LNCaP clone FGC (cell line): Measurements from ENCODE around the gene FUBP3.

ENCODE experiments used
- DNase-seq: peaks from one replicate; pipeline ENCODE4 v3.0.0-alpha.2; 2011; ENCODE audit warnings: low read depth
- H3K4me3 ChIP-seq: 2 replicates; pipeline ENCODE4 v1.5.1; 2011; ENCODE audit warnings: mild to moderate bottlenecking, low read depth, low read length, control low read depth
- CTCF ChIP-seq: IDR thresholded peaks from 2 replicates; pipeline ENCODE4 v1.5.1; 2012; ENCODE audit warnings: mild to moderate bottlenecking; ENCODE audit not compliant: control insufficient read depth, insufficient read depth; ENCODE audit errors: extremely low read depth

Gene FUBP3

DNA sequence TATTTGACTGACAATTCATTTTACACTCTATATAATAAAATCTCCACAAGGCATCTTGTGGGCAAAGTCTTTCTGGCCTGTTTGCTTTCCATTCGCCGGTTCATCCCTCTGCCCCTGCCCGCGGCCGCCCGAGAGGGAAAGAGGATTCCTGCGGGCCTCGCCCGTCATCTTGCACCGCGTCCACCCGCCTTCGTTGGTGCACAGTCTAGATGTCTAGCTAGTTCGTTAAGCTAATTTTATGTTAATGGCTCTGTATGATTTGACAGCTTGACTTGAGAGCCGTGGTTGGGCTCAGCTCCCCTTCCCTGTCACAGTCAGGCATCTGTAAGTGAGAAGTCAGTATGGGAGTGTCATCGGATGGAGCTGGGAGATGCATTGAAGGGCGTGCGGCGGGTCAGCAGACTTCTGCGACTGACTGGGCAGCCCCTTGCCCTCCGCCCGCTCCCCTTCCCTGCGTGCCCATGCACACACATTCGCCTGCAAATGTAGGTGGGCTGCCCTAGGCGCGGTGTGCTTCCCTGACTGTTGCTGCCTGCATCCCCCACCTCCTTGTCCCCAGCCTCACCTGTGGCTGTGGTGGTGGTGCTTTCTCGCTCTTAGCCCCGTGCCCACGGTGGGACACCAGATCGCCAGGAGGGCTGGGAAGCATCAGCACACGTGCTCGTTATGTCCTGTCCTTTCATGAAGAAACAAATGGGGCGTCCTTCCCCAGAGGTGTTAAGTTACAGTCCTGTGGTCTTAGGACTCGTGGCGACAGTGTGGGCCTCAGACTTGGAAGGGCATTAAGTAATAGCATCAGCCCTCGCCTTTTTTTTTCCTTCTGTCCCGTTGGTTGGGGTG is 59.1 kb downstream of the FUBP3 start:
- no peak for DNase-seq
- H3K4me3 ChIP-seq, result no peak overlapping the region
- TF ChIP-seq CTCF, result no peak

GRCh38 chr9:130639124-130639765 is 59.9 kb downstream of the FUBP3 start:
- H3K4me3 ChIP-seq, result no peak overlapping the region
- no peak for TF ChIP-seq CTCF
- no peak for DNase-seq

- no peak for DNase-seq
- no peak overlapping the region for H3K4me3 ChIP-seq
- TF ChIP-seq CTCF, result no peak
Observed at GRCh38 chr9:130639866-130640555, 60.6 kb downstream of the FUBP3 start.

DNA sequence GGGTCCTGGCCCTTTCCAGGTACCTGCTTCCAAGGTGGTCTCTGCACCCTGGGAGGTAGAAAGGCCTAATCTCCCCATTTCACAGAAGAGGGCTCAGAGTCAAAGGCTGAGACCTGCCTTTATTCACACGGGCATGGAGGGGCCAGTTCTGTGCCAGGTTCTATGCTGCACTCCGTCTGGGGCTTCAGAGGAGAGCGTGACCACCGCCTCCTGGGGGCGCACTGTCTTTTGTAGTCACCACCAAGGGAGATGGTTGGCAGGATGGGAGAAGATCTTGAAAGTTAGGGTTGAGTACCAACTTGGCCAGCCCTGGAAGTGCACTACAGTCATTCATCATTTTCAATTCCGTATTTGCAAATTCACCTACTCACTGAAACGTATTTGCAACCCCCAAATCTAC is 61.3 kb downstream of the FUBP3 start:
- no peak for TF ChIP-seq CTCF
- no peak for DNase-seq
- H3K4me3 ChIP-seq, result no peak overlapping the region

DNA sequence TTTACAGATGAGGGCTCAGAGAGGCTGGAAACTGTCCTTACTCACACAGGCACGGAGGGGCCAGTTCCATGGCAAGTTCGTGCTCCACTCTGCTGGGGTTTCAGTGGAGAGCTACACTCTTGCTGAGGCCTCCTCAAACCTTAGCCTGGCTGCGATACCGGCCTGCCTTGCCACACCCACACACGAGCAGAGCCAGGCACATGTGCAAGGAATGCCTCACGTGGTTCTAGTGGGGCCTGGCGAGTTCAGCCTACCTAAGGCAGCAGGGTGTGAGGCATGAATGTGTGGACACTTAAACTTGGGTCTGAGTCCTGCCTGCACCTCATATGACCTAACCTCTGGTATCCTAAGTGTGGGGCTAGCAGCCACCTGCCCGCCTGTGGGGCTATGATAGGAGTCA is 63.5 kb downstream of the FUBP3 start:
- no peak for TF ChIP-seq CTCF
- no peak for DNase-seq

GRCh38 chr9:130651221-130651620 is 71.8 kb downstream of the FUBP3 start:
- TF ChIP-seq CTCF, result no peak
- H3K4me3 ChIP-seq, result no peak overlapping the region

More for the DNA sequence above, 63.5 kb downstream of the FUBP3 start:
- H3K4me3 ChIP-seq, result no peak overlapping the region

More at GRCh38 chr9:130651221-130651620, 71.8 kb downstream of the FUBP3 start:
- no peak for DNase-seq
